HepG2 (cell line): ENCODE results near the gene GAB3. TPM values are rescaled to one million over a fixed set of nuclear protein-coding genes. Genes with fewer than 3 reads are reported as not detected.

Experiments
- HES4 ChIP-seq: sonication (generic); formaldehyde crosslinking; IDR thresholded peaks from 2 replicates; pipeline ENCODE4 v1.9.0; 2021; ENCODE audit warnings: mild to moderate bottlenecking, missing genetic modification reagents, borderline replicate concordance
- KMT2B ChIP-seq: IDR thresholded peaks from 2 replicates; pipeline ENCODE4 v1.6.1; 2016; ENCODE audit warnings: missing genetic modification reagents, missing compliant biosample characterization
- MAFK ChIP-seq, 2 experiments: IDR thresholded peaks in 1 of 2; conservative IDR thresholded peaks in 1 of 2; 2 replicates each; pipeline ENCODE4 v1.6.1; 2011; ENCODE audit warnings: improper control_type of control experiment in 2 of 2, low read length in 2 of 2
- MEIS1 ChIP-seq: sonication (generic); formaldehyde crosslinking; IDR thresholded peaks from 2 replicates; pipeline ENCODE4 v1.9.0; 2021; ENCODE audit warnings: mild to moderate bottlenecking, missing genetic modification reagents, moderate library complexity, borderline replicate concordance
- NAIF1 ChIP-seq: sonication (generic); formaldehyde crosslinking; IDR thresholded peaks from 2 replicates; pipeline ENCODE4 v1.5.0; 2020; ENCODE audit warnings: mild to moderate bottlenecking, missing genetic modification reagents, borderline replicate concordance
- PHB2 ChIP-seq: fragments of 450-650 bp; IDR thresholded peaks from 2 replicates; pipeline ENCODE4 v1.6.1; 2018; ENCODE audit not compliant: partially characterized antibody
- SCMH1 ChIP-seq: sonication (generic); formaldehyde crosslinking; IDR thresholded peaks from 2 replicates; pipeline ENCODE4 v1.9.0; 2021; ENCODE audit warnings: missing genetic modification reagents, mild to moderate bottlenecking, borderline replicate concordance
- TIGD3 ChIP-seq: sonication (generic); formaldehyde crosslinking; IDR thresholded peaks from 2 replicates; pipeline ENCODE4 v1.5.1; 2020; ENCODE audit warnings: mild to moderate bottlenecking, missing genetic modification reagents, borderline replicate concordance
- ZBTB8A ChIP-seq: sonication (generic); formaldehyde crosslinking; IDR thresholded peaks from 2 replicates; pipeline ENCODE4 v1.4.0; 2020; ENCODE audit warnings: mild to moderate bottlenecking, low read depth, missing genetic modification reagents, borderline replicate concordance
- ZNF354B ChIP-seq: sonication (generic); formaldehyde crosslinking; IDR thresholded peaks from 2 replicates; pipeline ENCODE4 v1.8.0; 2022; ENCODE audit warnings: mild to moderate bottlenecking, missing genetic modification reagents
- ZNF460 ChIP-seq: sonication (generic); formaldehyde crosslinking; IDR thresholded peaks from 2 replicates; pipeline ENCODE4 v1.5.1; 2020; ENCODE audit warnings: missing genetic modification reagents, mild to moderate bottlenecking, borderline replicate concordance
- ZNF530 ChIP-seq: sonication (generic); formaldehyde crosslinking; IDR thresholded peaks from 2 replicates; pipeline ENCODE4 v1.5.0; 2020; ENCODE audit warnings: low read depth, mild to moderate bottlenecking, missing genetic modification reagents
- ZSCAN25 ChIP-seq: sonication (generic); formaldehyde crosslinking; IDR thresholded peaks from 2 replicates; pipeline ENCODE4 v1.8.0; 2022; ENCODE audit warnings: mild to moderate bottlenecking, missing genetic modification reagents
- polyA plus RNA-seq, 8 experiments: library from polyadenylated mRNA; depleted of rRNA in 3 of 8; stranded (reverse) in 7 of 8; unstranded in 1 of 8; fragments of >200 nt; fragmentation: Illumina TruSeq in 4 of 8; extraction: Trizol in 4 of 8; gene quantifications; 2 replicates each; pipeline versions ENCODE4 v1.2.1 to v1.2.3, GENCODE V29; 2011 to 2016; ENCODE audit warnings: low read depth in 4 of 8, missing spikeins in 1 of 8, mixed read lengths in 1 of 8; ENCODE audit not compliant: insufficient read depth in 1 of 8
- total RNA-seq, 5 experiments: library from RNA; depleted of rRNA; stranded (reverse); fragments of >200 nt; fragmentation: Illumina TruSeq; extraction: Trizol; gene quantifications; 2 replicates each; pipeline ENCODE4 v1.2.3, GENCODE V29; 2016; ENCODE audit warnings: low read depth in 1 of 5

The GAB3 gene
- total and polyA plus RNA-seq, 2 of the 13 experiments (the other 11 are each of a cell fraction or from before 2014, with no cell fraction given): not detected

GRCh38 chrX:154714925-154715324 lies 36.0 kb downstream of the GAB3 start (continued):
- TF ChIP-seq ZNF530 (CRISPR knock-in tag) (no peak), PHB2 (no peak), MEIS1 (no peak), ZSCAN25 (CRISPR knock-in tag) (no peak), KMT2B (CRISPR knock-in tag) (no peak), ZNF354B (CRISPR knock-in tag) (no peak), HES4 (CRISPR knock-in tag) (no peak), ZBTB8A (CRISPR knock-in tag) (no peak), NAIF1 (CRISPR knock-in tag) (no peak), SCMH1 (no peak), TIGD3 (CRISPR knock-in tag) (no peak), MAFK (conservative IDR thresholded peaks at IDR 0.05 in 1 of 2, IDR thresholded peaks at IDR 0.05 in 1 of 2; ENCODE audit: low read length in 2 of 2) (no peak), ZNF460 (CRISPR knock-in tag) (no peak)
